H1 (cell line): ENCODE measurements around the gene RDM1. TPM values are rescaled to one million over a fixed set of nuclear protein-coding genes. Genes with fewer than 3 reads are reported as not detected.

ENCODE experiments used
- CTCF ChIA-PET: fragments of 300-600 bp; sonication (Branson Sonifier 250); formaldehyde crosslinking; loops from one replicate; lab custom pipeline; 2021; ENCODE audit not compliant: partially characterized antibody; lab: Charles Lee
- POLR2A ChIA-PET: fragments of 300-600 bp; sonication (Branson Sonifier 250); formaldehyde crosslinking; loops from one replicate; lab custom pipeline; 2021; ENCODE audit warnings: inconsistent platforms; ENCODE audit not compliant: partially characterized antibody; lab: Charles Lee
- DNase-seq, 2 experiments: peaks; one replicate each; pipeline versions ENCODE4 v3.0.0 to v3.0.0-alpha.2; 2010 to 2022; ENCODE audit warnings: low spot score in 2 of 2, low read depth in 1 of 2, mixed read lengths in 1 of 2
- FAIRE-seq: peaks from 2 replicates; lab custom pipeline; 2011; peaks lifted over from hg19 to GRCh38; lab: Jason Lieb, UNC
- H2AFZ ChIP-seq: 2 replicates; pipeline ENCODE4 v1.8.1; 2012; ENCODE audit warnings: low read length, inconsistent platforms
- H2AK5ac ChIP-seq: 2 replicates; pipeline ENCODE4 v1.6.1; 2013; ENCODE audit warnings: low read depth, low read length
- H2BK120ac ChIP-seq: replicated peaks from 2 replicates; pipeline ENCODE3; 2013; ENCODE audit warnings: low read depth, low read length, inconsistent platforms
- H2BK12ac ChIP-seq: 2 replicates; pipeline ENCODE4 v1.6.1; 2013; ENCODE audit warnings: low read depth, low read length
- H2BK15ac ChIP-seq: 2 replicates; pipeline ENCODE4 v1.6.1; 2013; ENCODE audit warnings: low read length
- H2BK20ac ChIP-seq: 2 replicates; pipeline ENCODE4 v1.6.1; 2013; ENCODE audit warnings: low read length
- H2BK5ac ChIP-seq: 2 replicates; pipeline ENCODE4 v1.6.1; 2013; ENCODE audit warnings: low read depth, low read length
- H3K14ac ChIP-seq: 2 replicates; pipeline ENCODE4 v1.6.1; 2013; ENCODE audit warnings: inconsistent platforms; ENCODE audit not compliant: insufficient read length
- H3K18ac ChIP-seq: 2 replicates; pipeline ENCODE4 v1.6.1; 2013; ENCODE audit warnings: low read length; ENCODE audit errors: extremely low read depth
- H3K23ac ChIP-seq: 2 replicates; pipeline ENCODE4 v1.6.1; 2013; ENCODE audit warnings: inconsistent platforms; ENCODE audit not compliant: insufficient read length
- H3K23me2 ChIP-seq: 2 replicates; pipeline ENCODE4 v1.6.1; 2013; ENCODE audit warnings: low read depth, low read length
- H3K27ac ChIP-seq: 2 replicates; pipeline ENCODE4 v1.6.1; 2011; ENCODE audit warnings: low read depth, low read length, inconsistent platforms
- H3K27me3 ChIP-seq, 4 experiments: replicated peaks in 1 of 4; 1 replicate in 1 of 4; 2 replicates in 3 of 4; pipeline versions ENCODE4 v1.6.1 to v1.8.1; 2011 to 2013; ENCODE audit warnings: low read length in 3 of 4, mild to moderate bottlenecking in 3 of 4, inconsistent platforms in 2 of 4, mixed read lengths in 2 of 4, moderate library complexity in 1 of 4; ENCODE audit not compliant: control insufficient read depth in 3 of 4, insufficient read depth in 3 of 4; ENCODE audit errors: extremely low read depth in 1 of 4
- H3K36me3 ChIP-seq, 4 experiments: 2 replicates each; pipeline versions ENCODE4 v1.6.1 to v1.8.1; 2011 to 2013; ENCODE audit warnings: mild to moderate bottlenecking in 4 of 4, low read length in 3 of 4, moderate library complexity in 2 of 4, control low read depth in 1 of 4, inconsistent platforms in 1 of 4; ENCODE audit not compliant: insufficient read depth in 4 of 4, control insufficient read depth in 2 of 4
- H3K4ac ChIP-seq: replicated peaks from 2 replicates; pipeline ENCODE3; 2013; ENCODE audit warnings: low read length, low read depth, mixed read lengths, inconsistent platforms; ENCODE audit not compliant: insufficient read length
- H3K4me1 ChIP-seq, 4 experiments: replicated peaks in 1 of 4; 1 replicate in 1 of 4; 2 replicates in 3 of 4; pipeline versions ENCODE4 v1.6.1 to v1.8.1; 2011 to 2013; ENCODE audit warnings: low read length in 3 of 4, inconsistent platforms in 2 of 4, mixed read lengths in 1 of 4; ENCODE audit not compliant: insufficient read depth in 4 of 4, control insufficient read depth in 3 of 4
- H3K4me2 ChIP-seq, 2 experiments: 2 replicates each; pipeline versions ENCODE4 v1.6.1 to v1.8.1; 2011 to 2013; ENCODE audit warnings: low read depth in 2 of 2, low read length in 2 of 2, control low read depth in 1 of 2, inconsistent platforms in 1 of 2, mild to moderate bottlenecking in 1 of 2; ENCODE audit not compliant: insufficient read depth in 1 of 2
- H3K4me3 ChIP-seq, 4 experiments: fragments of 200-600, 300-600 bp in 1 of 4; sonication (generic), shearing (Covaris generic), sonication (Bioruptor Twin) in 1 of 4; 2 replicates each; pipeline versions ENCODE4 v1.5.1 to v1.8.1; 2011 to 2016; ENCODE audit warnings: low read length in 4 of 4, low read depth in 3 of 4, control low read depth in 2 of 4, inconsistent platforms in 2 of 4, mild to moderate bottlenecking in 2 of 4, mixed read lengths in 1 of 4, moderate library complexity in 1 of 4; ENCODE audit not compliant: insufficient read depth in 2 of 4; ENCODE audit errors: extremely low read depth in 1 of 4
- H3K56ac ChIP-seq: replicated peaks from 2 replicates; pipeline ENCODE3; 2013; ENCODE audit warnings: low read depth, mild to moderate bottlenecking, mixed read lengths, low read length, inconsistent platforms; ENCODE audit not compliant: insufficient read length
- H3K79me1 ChIP-seq: 2 replicates; pipeline ENCODE4 v1.6.1; 2013; ENCODE audit warnings: low read depth, low read length, control low read depth
- H3K79me2 ChIP-seq, 2 experiments: 2 replicates each; pipeline versions ENCODE4 v1.6.1 to v1.8.1; 2012 to 2013; ENCODE audit warnings: low read length in 2 of 2, mild to moderate bottlenecking in 2 of 2, inconsistent platforms in 1 of 2; ENCODE audit not compliant: insufficient read depth in 2 of 2, control insufficient read depth in 1 of 2
- H3K9ac ChIP-seq, 4 experiments: replicated peaks in 1 of 4; 1 replicate in 1 of 4; 2 replicates in 3 of 4; pipeline versions ENCODE4 v1.6.1 to v1.8.1; 2011 to 2013; ENCODE audit warnings: low read depth in 3 of 4, low read length in 3 of 4, control low read depth in 2 of 4, mild to moderate bottlenecking in 2 of 4, moderate library complexity in 2 of 4, inconsistent platforms in 1 of 4; ENCODE audit errors: extremely low read depth in 1 of 4
- H3K9me3 ChIP-seq, 2 experiments: 2 replicates each; pipeline versions ENCODE4 v1.6.1 to v1.8.1; 2012 to 2013; ENCODE audit warnings: mild to moderate bottlenecking in 2 of 2, moderate library complexity in 2 of 2, control low read depth in 1 of 2, inconsistent platforms in 1 of 2, low read depth in 1 of 2, low read length in 1 of 2, mixed read lengths in 1 of 2; ENCODE audit not compliant: insufficient read depth in 2 of 2
- H4K20me1 ChIP-seq, 2 experiments: replicated peaks in 1 of 2; 2 replicates each; pipeline versions ENCODE3 to v1.8.1; 2011 to 2013; ENCODE audit warnings: inconsistent platforms in 2 of 2, low read length in 2 of 2, mild to moderate bottlenecking in 1 of 2; ENCODE audit not compliant: insufficient read depth in 2 of 2, control insufficient read depth in 1 of 2
- H4K5ac ChIP-seq: 2 replicates; pipeline ENCODE4 v1.6.1; 2013; ENCODE audit warnings: low read length, low read depth, mixed read lengths, inconsistent platforms; ENCODE audit not compliant: insufficient read length
- H4K8ac ChIP-seq: 2 replicates; pipeline ENCODE4 v1.8.0; 2013; ENCODE audit warnings: mild to moderate bottlenecking, moderate library complexity, low read length, inconsistent platforms; ENCODE audit not compliant: insufficient read depth; ENCODE audit errors: extremely low read depth
- H4K91ac ChIP-seq: replicated peaks from 2 replicates; pipeline ENCODE3; 2013; ENCODE audit warnings: low read length, mixed read lengths, inconsistent platforms; ENCODE audit not compliant: insufficient read length
- BCL11A ChIP-seq, 2 experiments: IDR thresholded peaks; one replicate each; pipeline ENCODE4 v1.6.1; 2011; ENCODE audit warnings: low read depth in 2 of 2, low read length in 2 of 2, mild to moderate bottlenecking in 2 of 2
- NANOG ChIP-seq: IDR thresholded peaks from 2 replicates; pipeline ENCODE4 v1.6.1; 2011; ENCODE audit warnings: low read length, low read depth, mild to moderate bottlenecking, inconsistent platforms; ENCODE audit not compliant: insufficient read depth, poor library complexity, severe bottlenecking
- SIX5 ChIP-seq: IDR thresholded peaks from 2 replicates; pipeline ENCODE4 v1.6.1; 2011; ENCODE audit warnings: mild to moderate bottlenecking, low read depth, low read length
- SP1 ChIP-seq: IDR thresholded peaks from 2 replicates; pipeline ENCODE4 v1.6.1; 2011; ENCODE audit warnings: low read depth, low read length
- WGBS, 2 experiments: shearing (Covaris generic) in 1 of 2; methylation state at CpG; one replicate each; pipeline versions ENCODE4 v1.1.6 to v1.1.7; 2013 to 2015; ENCODE audit warnings: low lambda C conversion rate in 2 of 2, mixed read lengths in 2 of 2, inconsistent platforms in 1 of 2, low coverage in 1 of 2, missing lambda C conversion rate in 1 of 2; ENCODE audit not compliant: insufficient replicate concordance in 2 of 2, insufficient coverage in 1 of 2, insufficient read length in 1 of 2; ENCODE audit errors: extremely low coverage in 1 of 2, missing lambda C conversion rate in 1 of 2; 5-methylcytosine and 5-hydroxymethylcytosine counted together
- polyA plus RNA-seq, 7 experiments: library from polyadenylated mRNA; depleted of rRNA in 3 of 7; stranded (reverse) in 5 of 7; unstranded in 2 of 7; fragments of >200 nt in 5 of 7; fragments of 200-250 nt in 2 of 7; gene quantifications; 1 replicate in 5 of 7; 2 replicates in 1 of 7; 4 replicates in 1 of 7; pipeline versions ENCODE4 v1.2.1 to v1.2.3, GENCODE V29; 2011 to 2013; ENCODE audit warnings: missing spikeins in 2 of 7, mixed read lengths in 2 of 7
- total RNA-seq: library from RNA; stranded (reverse); fragmentation: NEBNext Ultra II Directional; extraction: Animal tissue kit (Norgen Biotek cat#: 25700); gene quantifications from 2 replicates; pipeline ENCODE4 v1.2.1, GENCODE V29; 2021

Gene RDM1
- total and polyA plus RNA-seq, 2 of the 8 experiments (the other 6 are each of a cell fraction or from before 2014, with no cell fraction given) = 7.3 to 9.7 TPM

DNA sequence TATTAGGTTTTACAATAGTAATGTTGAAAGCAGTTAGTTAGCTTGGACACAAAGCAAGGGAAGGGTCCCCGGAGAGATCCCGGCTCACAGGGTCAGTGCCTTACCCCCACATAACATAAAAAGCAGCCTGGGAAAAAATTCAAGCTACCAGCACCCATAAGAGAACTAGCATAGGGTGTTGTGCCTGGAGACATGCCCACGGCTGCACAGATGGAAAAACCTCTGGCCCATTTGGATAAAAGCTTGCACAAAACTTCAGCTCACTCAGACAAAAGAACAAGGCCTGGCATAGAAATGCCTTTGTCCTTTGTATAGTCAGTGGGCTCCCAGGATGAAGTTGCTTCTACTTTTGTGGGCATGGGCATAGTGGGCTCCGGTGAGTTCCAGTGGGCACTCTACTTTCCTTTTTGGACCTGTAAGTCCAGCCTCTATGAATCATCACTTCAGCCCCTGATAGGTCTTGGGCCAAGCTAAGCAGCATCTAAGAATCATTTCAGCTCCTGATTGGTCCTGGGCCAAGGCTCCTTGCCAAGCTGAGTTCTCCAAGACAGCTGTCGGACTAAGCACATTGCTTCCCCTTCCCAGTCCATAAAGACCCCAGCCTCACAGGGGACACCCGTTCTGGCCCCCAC, 1.3 kb upstream of the RDM1 start:
- Histone ChIP-seq H2BK15ac (no peak overlapping the region), H3K27ac (no peak overlapping the region), H3K56ac (no peak overlapping the region), H3K18ac (no peak overlapping the region), H3K27me3 (no peaks in the 10 kb centered on the region; a peak in 2 of 7 replicates), H3K4me3 (no peak overlapping the region), H3K23me2 (no peaks in the 10 kb centered on the region; the same call in none of the 2 replicates), H4K91ac (no peak overlapping the region), H3K36me3 (no peaks in the 10 kb centered on the region), H3K4me1 (peaks cover 0 to 6% (median 3%) of the 10 kb centered on the region in 4 experiments; a peak in 5 of 7 replicates), H4K5ac (no peak overlapping the region), H2BK20ac (no peak overlapping the region), H3K79me2 (no peaks in the 10 kb centered on the region), H4K20me1 (no peaks in the 10 kb centered on the region), H3K4me2 (0 out of 4 replicates have a peak overlapping the region, but pooled peaks of 1 of the 2 experiments have one; percentile 16), H2BK12ac (no peak overlapping the region), H2BK120ac (no peak overlapping the region), H3K79me1 (no peaks in the 10 kb centered on the region), H2BK5ac (peak overlapping the region; percentile 27; the same call in 1 of the 2 replicates), H3K14ac (no peak overlapping the region), H3K9me3 (no peaks in the 10 kb centered on the region), H2AFZ (peak overlapping the region; percentile 61; the same call in 1 of the 2 replicates), H3K4ac (no peak overlapping the region), H3K9ac (no peak overlapping the region), H2AK5ac (no peak overlapping the region), H3K23ac (no peak overlapping the region), H4K8ac (no peak overlapping the region)
- TF ChIP-seq SP1 (no peak), NANOG (no peak), BCL11A (IDR thresholded peaks at IDR 0.05; ENCODE audit: low read depth in 2 of 2, low read length in 2 of 2) (no peak), SIX5 (no peak)
- WGBS, 2 experiments = 88% methylated on average over 6 of the region's 6 CpGs; no CpG with 5 or more reads in 1 of the 2 experiments
- CTCF ChIA-PET = interaction anchor here (0.5 to 2.1 kb wide), 6 partner anchors 16 to 105 kb away, joined by 3 to 8 read pairs (median 4); no protein-coding TSS in a partner anchor
- DNase-seq = no peak
- FAIRE-seq = no peak
- POLR2A ChIA-PET = interaction anchor here (0.6 to 2.1 kb wide), 4 partner anchors 11 to 123 kb away, joined by 3 to 7 read pairs (median 4); partner anchors contain the start of gene TAF15
